CD4-positive, alpha-beta T cell treated with Interleukin-12 subunit alpha and Interleukin-12 subunit beta, for 1 hour (primary cell): ENCODE measurements around the gene GMDS.

Experiments used
- DNase-seq: peaks from one replicate; pipeline ENCODE4 v3.0.0-alpha.2; 2020

GMDS gene

GRCh38 chr6:1606780-1607515 lies 638.5 kb downstream of the GMDS start:
- DNase-seq = no peak

DNA sequence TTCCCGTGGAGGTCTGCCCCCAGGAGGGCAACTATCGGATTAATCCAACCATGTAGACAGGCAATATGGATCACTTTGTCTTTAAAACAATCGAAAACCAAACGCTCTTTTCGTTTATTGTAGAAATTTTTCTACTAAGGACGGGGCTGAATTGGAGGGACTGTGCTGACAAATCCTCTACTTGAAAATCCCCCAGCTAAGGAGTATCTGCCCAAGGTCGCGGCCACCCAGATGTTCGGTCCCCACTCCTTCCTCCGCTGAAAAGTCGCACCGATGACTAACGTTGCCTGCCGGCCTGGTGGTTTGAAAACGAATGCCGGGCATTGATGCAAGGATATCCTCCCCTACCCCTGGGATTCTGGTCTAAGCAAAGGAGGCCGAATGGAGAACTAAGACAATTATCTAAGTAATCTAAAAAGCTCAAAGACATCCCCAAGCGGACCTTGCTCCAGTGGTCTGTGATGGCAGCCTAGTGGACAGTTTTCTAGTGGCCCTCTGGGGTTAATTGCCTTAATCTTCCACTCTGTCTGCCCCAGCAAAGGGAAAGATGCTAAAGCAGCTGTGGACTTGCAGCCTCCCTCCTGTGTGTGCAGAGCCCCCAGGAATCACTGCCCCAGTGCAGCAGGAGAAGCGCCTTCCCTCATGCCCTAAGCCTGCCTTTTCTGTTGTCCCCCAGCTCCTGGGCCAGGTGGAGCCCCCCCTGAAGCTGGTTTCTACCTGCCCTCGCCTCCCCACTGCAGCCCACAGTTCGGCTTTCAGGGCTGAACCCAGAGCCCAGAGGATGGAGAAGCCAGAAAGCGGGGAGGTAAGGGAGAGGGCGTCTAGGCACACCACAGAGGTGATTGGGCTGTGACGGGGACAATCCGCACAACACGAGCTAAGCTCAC lies 639.3 kb downstream of the GMDS start:
- DNase-seq = no peak

DNA sequence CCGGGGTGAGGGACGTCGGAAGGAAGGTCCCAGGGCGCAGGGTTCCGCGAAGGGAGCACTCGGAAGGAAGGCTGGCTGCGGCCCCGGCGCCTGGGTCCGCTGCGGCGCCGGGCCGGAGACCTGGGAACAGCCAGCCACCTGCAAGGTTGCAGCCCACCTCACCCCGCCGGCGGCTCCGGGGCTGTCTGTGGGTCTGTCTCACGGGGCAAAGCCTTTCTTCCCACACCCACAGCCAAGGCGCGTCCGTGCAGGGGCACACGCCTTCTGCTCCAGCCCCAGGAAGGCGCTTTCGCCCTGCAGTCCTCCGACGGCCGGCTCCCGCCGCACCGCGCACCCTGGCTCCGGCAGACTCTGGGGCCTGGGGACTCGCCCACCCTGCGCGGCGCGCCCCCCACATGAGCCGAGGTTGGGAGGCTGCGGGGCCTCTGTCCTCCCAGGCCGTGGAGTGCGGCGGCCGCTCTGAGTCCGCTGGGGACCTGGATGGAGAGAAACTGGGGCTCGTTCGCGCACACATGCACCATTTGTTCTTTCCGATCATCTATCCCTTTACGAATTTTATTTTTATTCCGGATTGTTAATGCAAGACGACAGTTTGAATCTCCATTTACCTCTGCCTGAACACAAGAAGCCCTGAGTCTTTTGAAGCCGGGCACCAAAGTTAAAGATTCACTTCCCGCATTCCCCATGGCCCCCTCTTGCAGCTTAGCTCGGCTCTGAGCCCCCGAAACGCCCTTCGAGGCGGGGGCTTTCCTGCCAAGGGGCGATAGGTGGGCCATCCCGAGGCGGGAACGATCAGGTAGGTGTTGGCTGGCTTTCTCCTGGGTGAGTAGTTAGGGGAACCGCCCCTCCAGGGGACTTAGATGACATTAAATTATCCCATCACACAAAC lies 640.2 kb downstream of the GMDS start:
- DNase-seq = no peak

- peak; percentile 64 for DNase-seq
Measured at GRCh38 chr6:1604158-1605003, 641.0 kb downstream of the GMDS start.

GRCh38 chr6:1603708-1604107 lies 641.7 kb downstream of the GMDS start:
- no peak for DNase-seq

GRCh38 chr6:1602049-1602713 lies 643.2 kb downstream of the GMDS start:
- no peak for DNase-seq

- DNase-seq = no peak
Measured at GRCh38 chr6:1601158-1602048, 644.0 kb downstream of the GMDS start.

GRCh38 chr6:1600764-1601157 lies 644.6 kb downstream of the GMDS start:
- DNase-seq = no peak

- DNase-seq = no peak
Measured at GRCh38 chr6:1600063-1600763, 645.2 kb downstream of the GMDS start.

GRCh38 chr6:1599469-1599868 lies 645.9 kb downstream of the GMDS start:
- DNase-seq = no peak

GRCh38 chr6:1598886-1599285 lies 646.5 kb downstream of the GMDS start:
- no peak for DNase-seq

DNA sequence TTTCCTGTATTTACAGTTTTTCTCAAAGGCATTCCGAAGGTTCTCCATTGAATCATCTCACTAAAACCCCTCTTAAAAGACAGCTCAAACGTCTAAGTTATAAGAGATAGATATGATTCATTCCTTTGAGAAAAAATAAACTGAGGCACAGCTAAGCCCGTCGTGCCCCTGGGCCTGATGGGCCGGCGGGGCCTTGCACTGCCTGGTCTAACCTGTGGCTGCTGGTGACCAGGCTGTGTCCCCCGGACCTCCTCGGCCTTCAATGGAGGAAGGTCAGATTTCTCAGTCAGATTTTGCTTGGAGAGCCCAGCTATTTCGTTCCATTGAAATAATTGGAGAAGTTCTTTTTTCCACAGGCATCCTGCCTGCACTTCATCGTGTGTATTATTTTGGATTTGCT lies 647.0 kb downstream of the GMDS start:
- DNase-seq = no peak

DNA sequence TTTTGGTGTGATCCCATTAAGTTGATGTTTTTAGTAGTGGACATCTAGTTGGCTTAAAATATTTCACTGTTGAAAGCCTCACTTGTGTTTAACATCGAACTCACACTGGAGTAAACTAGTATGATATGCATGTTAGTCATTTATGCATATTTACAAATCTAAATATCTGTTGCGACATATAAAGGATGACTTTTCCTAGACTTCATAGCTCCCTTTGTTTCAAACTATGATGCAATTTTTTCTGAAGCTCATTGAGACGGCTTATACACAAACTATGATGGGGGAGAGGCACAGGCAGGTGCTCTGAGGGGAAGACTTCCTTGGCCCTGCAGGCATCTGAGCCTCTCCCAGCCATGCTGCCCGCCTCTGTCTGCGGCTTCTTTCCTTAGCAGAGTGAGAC lies 647.5 kb downstream of the GMDS start:
- DNase-seq = no peak

DNA sequence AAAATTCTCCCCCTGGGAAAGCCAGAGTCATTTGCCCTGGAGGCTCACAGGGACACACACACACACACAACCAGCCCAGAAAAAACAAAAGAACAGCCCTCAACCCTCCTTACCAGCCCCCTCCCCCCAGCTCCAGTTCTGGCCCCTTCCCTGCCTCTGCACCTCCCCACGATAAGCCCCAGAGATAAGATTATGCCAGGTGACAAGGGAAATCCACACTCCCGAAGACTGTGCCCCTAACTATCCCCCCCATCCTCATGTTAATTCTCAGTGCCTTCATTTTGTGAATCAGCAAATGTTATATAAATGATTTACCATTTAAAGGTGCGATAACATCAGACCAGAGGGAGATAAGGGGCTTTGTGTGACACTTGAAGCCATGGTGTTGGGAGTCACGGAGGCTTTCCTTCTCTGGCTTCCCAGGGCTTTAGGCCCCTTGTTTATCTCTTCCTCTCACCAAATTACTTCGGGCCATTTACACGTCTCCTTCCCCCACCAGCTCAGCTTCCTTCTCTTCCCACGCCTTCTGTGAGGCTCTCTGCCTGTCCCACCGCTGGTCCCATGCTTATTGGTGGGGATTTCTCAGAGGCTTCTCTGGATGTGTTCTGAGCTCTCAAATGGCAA lies 648.2 kb downstream of the GMDS start:
- no peak for DNase-seq

DNA sequence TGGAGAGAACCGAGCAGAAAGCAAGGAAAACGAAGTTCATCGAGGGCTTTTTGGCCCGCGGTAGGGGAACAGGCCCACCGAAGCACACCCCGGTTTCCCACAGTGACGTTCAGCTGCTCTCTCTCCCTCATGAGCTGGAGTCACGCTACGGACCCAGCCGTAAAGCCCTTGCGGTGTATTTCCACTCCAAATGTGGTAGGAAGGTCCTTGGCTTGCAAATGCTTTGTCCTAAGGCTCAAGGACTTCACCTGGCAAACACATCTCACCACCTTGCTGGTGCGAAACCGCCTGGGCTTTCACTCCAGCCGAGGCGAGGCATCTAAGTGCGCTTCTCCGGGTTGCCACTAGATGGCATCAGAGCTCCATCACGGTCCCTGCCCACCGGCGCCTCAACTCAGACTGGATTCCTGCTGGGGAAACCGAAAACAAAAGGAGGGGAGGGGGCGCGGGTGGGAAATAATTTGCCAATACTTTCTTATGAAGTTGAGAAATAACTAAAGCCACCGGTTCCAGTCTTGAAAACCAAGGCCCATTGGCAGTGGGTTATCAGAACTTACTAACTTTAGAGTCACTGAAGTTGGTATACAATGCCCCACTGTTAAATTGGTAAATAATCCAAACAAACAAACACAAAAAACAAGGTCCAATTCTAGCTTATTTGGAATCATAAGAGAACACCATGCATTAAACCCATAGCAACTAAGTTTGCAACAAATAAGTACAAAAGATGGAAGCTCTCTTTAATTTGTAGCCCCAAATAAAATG lies 649.1 kb downstream of the GMDS start:
- DNase-seq = peak; percentile 70

DNA sequence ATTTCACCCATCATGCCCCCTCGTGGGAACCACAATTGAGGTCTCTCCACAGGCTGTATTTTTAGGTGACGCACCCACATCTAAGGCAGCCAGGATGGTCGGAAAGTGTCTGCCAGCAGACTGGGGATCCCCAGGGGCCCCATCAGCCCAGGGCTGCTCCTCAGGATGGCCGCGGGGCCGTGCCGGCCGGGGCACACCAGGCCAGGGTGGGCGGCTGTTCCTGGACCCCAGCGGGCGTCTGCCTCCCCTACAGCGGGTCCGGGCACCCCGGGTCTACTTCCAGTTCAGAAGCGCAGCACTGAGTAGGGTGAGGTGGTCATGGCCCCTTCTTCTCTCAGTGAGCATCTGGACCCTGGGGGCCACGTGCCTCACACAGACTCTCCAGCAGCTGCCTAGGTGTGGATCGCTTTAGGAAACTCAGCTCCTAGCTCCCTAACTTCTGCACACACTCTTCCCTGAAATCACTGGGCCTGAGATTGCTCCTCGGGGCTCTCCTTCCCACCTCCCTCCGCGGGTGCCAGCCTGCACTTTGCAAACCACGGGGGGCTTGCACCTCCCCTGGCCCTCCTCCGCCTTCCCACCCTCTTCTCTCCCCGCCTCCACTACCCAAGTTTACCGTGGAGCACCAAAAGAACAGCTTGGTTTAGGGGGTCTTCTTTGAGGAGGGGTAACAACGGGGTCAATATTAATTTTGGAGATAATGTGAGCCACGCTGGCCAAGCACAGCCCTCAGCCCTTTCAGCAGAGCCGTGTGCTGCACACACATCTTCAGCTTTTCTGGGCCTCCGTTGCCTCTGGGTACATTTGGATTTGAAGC lies 649.9 kb downstream of the GMDS start:
- no peak for DNase-seq

- DNase-seq = no peak
Measured at GRCh38 chr6:1594445-1595200, 650.8 kb downstream of the GMDS start.
